Measurements from ENCODE around the gene OR51V1.
"Not testable (repeated sequence)": the region's sequence is repeated elsewhere in the genome, so short reads cannot be mapped to it uniquely, and the experiment has no call there.

The OR51V1 gene

GRCh38 chr11:5165898-5166297, 34.6 kb downstream of the OR51V1 start:
- not testable (repeated sequence) for DNase-seq (ENCODE audit: low spot score)

- not testable (repeated sequence) for DNase-seq (ENCODE audit: low spot score)
Observed at GRCh38 chr11:5164807-5165206, 35.7 kb downstream of the OR51V1 start.

GRCh38 chr11:5161045-5161444, 39.4 kb downstream of the OR51V1 start:
- not testable (repeated sequence) for DNase-seq (ENCODE audit: low spot score)

- DNase-seq (ENCODE audit: low spot score), result not testable (repeated sequence)
Observed at GRCh38 chr11:5160217-5160616, 40.3 kb downstream of the OR51V1 start.

GRCh38 chr11:5159806-5160205, 40.7 kb downstream of the OR51V1 start:
- DNase-seq (ENCODE audit: low spot score), result no peak

GRCh38 chr11:5154657-5155056, 45.8 kb downstream of the OR51V1 start, which contains the start of gene OR52A1:
Gene OR52A1, minus strand, starts transcription at chr11:5154757. Its CDS starts 2,388 bp downstream, at chr11:5152369.
- no peak for DNase-seq (ENCODE audit: low spot score)

GRCh38 chr11:5153574-5154431, 46.7 kb downstream of the OR51V1 start:
- DNase-seq (ENCODE audit: low spot score), result no peak

- no peak for DNase-seq (ENCODE audit: low spot score)
Observed at GRCh38 chr11:5151713-5152153, 48.7 kb downstream of the OR51V1 start.

Measured in AG20443 (cell line).